H9 (cell line): ENCODE measurements around the gene NEGR1. TPM values are rescaled to one million over a fixed set of nuclear protein-coding genes. Genes with fewer than 3 reads are reported as not detected.

Source experiments
- DNase-seq: peaks from one replicate; pipeline ENCODE4 v3.0.0-alpha.2; 2017
- H2AFZ ChIP-seq: one replicate; pipeline ENCODE4 v1.6.1; 2013; ENCODE audit warnings: mild to moderate bottlenecking, low read length, control low read depth, moderate library complexity
- H2AK5ac ChIP-seq: 2 replicates; pipeline ENCODE4 v1.6.1; 2013; ENCODE audit warnings: low read length, control low read depth, mixed read lengths; ENCODE audit not compliant: insufficient read length
- H2BK120ac ChIP-seq: one replicate; pipeline ENCODE4 v1.6.1; 2013; ENCODE audit warnings: low read depth, mild to moderate bottlenecking, low read length, control low read depth, inconsistent platforms; ENCODE audit not compliant: poor library complexity, severe bottlenecking
- H2BK12ac ChIP-seq: 2 replicates; pipeline ENCODE4 v1.6.1; 2013; ENCODE audit warnings: low read length, control low read depth, mixed read lengths, low read depth; ENCODE audit not compliant: insufficient read length
- H2BK15ac ChIP-seq: 2 replicates; pipeline ENCODE4 v1.6.1; 2013; ENCODE audit warnings: low read depth, low read length, control low read depth
- H2BK20ac ChIP-seq: one replicate; pipeline ENCODE4 v1.6.1; 2013; ENCODE audit warnings: low read depth, mild to moderate bottlenecking, low read length, control low read depth, inconsistent platforms; ENCODE audit not compliant: poor library complexity, severe bottlenecking
- H2BK5ac ChIP-seq: 2 replicates; pipeline ENCODE4 v1.6.1; 2013; ENCODE audit warnings: low read length, control low read depth, mixed read lengths; ENCODE audit not compliant: insufficient read length
- H3K14ac ChIP-seq: 2 replicates; pipeline ENCODE4 v1.6.1; 2013; ENCODE audit warnings: low read length, control low read depth; ENCODE audit not compliant: insufficient read depth
- H3K18ac ChIP-seq: 2 replicates; pipeline ENCODE4 v1.6.1; 2013; ENCODE audit warnings: low read depth, mild to moderate bottlenecking, mixed read lengths, low read length, control low read depth; ENCODE audit not compliant: insufficient read length
- H3K23ac ChIP-seq: 2 replicates; pipeline ENCODE4 v1.6.1; 2013; ENCODE audit warnings: low read length, control low read depth, mixed read lengths, low read depth; ENCODE audit not compliant: insufficient read length
- H3K23me2 ChIP-seq: 2 replicates; pipeline ENCODE4 v1.6.1; 2013; ENCODE audit warnings: low read depth, mild to moderate bottlenecking, mixed read lengths, low read length, control low read depth; ENCODE audit not compliant: insufficient read length, poor library complexity, severe bottlenecking
- H3K27ac ChIP-seq: 2 replicates; pipeline ENCODE4 v1.5.1; 2013; ENCODE audit warnings: low read length, control low read depth, mixed read lengths, low read depth; ENCODE audit not compliant: insufficient read length
- H3K27me3 ChIP-seq: 2 replicates; pipeline ENCODE4 v1.6.1; 2013; ENCODE audit warnings: low read length, control low read depth, inconsistent platforms; ENCODE audit not compliant: insufficient read depth
- H3K4ac ChIP-seq: 2 replicates; pipeline ENCODE4 v1.6.1; 2013; ENCODE audit warnings: low read depth, mild to moderate bottlenecking, control low read depth, inconsistent platforms, low read length, moderate library complexity
- H3K4me1 ChIP-seq: 2 replicates; pipeline ENCODE4 v1.6.1; 2013; ENCODE audit warnings: low read length, control low read depth, inconsistent platforms; ENCODE audit not compliant: insufficient read depth
- H3K4me2 ChIP-seq: 2 replicates; pipeline ENCODE4 v1.6.1; 2013; ENCODE audit warnings: low read length, control low read depth, mixed read lengths; ENCODE audit not compliant: insufficient read length, insufficient read depth
- H3K56ac ChIP-seq: 2 replicates; pipeline ENCODE4 v1.6.1; 2013; ENCODE audit warnings: low read depth, mild to moderate bottlenecking, mixed read lengths, low read length, control low read depth; ENCODE audit not compliant: insufficient read length
- H3K79me1 ChIP-seq: 2 replicates; pipeline ENCODE4 v1.6.1; 2013; ENCODE audit warnings: low read depth, mild to moderate bottlenecking, moderate library complexity, low read length, control low read depth, inconsistent platforms; ENCODE audit not compliant: insufficient read depth, poor library complexity, severe bottlenecking
- H3K79me2 ChIP-seq: 2 replicates; pipeline ENCODE4 v1.6.1; 2013; ENCODE audit warnings: low read length, control low read depth, inconsistent platforms; ENCODE audit not compliant: insufficient read depth
- H3K9ac ChIP-seq: 2 replicates; pipeline ENCODE4 v1.6.1; 2013; ENCODE audit warnings: low read length, control low read depth, mixed read lengths; ENCODE audit not compliant: insufficient read length; ENCODE audit errors: extremely low read depth
- H3K9me3 ChIP-seq: one replicate; pipeline ENCODE4 v1.6.1; 2013; ENCODE audit warnings: low read depth, low read length, inconsistent platforms; ENCODE audit not compliant: control insufficient read depth
- H3T11ph ChIP-seq: one replicate; pipeline ENCODE4 v1.6.1; 2013; ENCODE audit warnings: mild to moderate bottlenecking, low read length, control low read depth, inconsistent platforms
- H4K20me1 ChIP-seq: one replicate; pipeline ENCODE4 v1.6.1; 2013; ENCODE audit not compliant: control insufficient read depth, insufficient read length, insufficient read depth
- H4K5ac ChIP-seq: 2 replicates; pipeline ENCODE4 v1.6.1; 2013; ENCODE audit warnings: low read depth, mild to moderate bottlenecking, mixed read lengths, low read length, control low read depth; ENCODE audit not compliant: insufficient read length
- H4K8ac ChIP-seq: replicated peaks from 2 replicates; pipeline ENCODE4 v1.6.1; 2013; ENCODE audit warnings: low read length, control low read depth, mixed read lengths, low read depth; ENCODE audit not compliant: insufficient read length
- H4K91ac ChIP-seq: 2 replicates; pipeline ENCODE4 v1.6.1; 2013; ENCODE audit warnings: low read depth, mild to moderate bottlenecking, moderate library complexity, mixed read lengths, low read length, control low read depth; ENCODE audit not compliant: insufficient read length
- H3K27ac Mint-ChIP-seq, 3 experiments: 2 replicates in 2 of 3; 3 replicates in 1 of 3; pipeline ENCODE4 v1.8.0; 2020 to 2021; ENCODE audit warnings: mixed read lengths in 3 of 3, mild to moderate bottlenecking in 1 of 3, moderate library complexity in 1 of 3
- H3K27me3 Mint-ChIP-seq: 2 replicates; pipeline ENCODE4 v1.8.0; 2021; ENCODE audit warnings: low read depth, mild to moderate bottlenecking, moderate library complexity, mixed read lengths
- H3K36me3 Mint-ChIP-seq, 3 experiments: 2 replicates in 2 of 3; 3 replicates in 1 of 3; pipeline ENCODE4 v1.8.0; 2020 to 2021; ENCODE audit warnings: low read depth in 3 of 3, mixed read lengths in 3 of 3; ENCODE audit not compliant: insufficient read depth in 1 of 3
- H3K4me1 Mint-ChIP-seq, 2 experiments: 2 replicates each; pipeline ENCODE4 v1.8.0; 2020; ENCODE audit warnings: mixed read lengths in 2 of 2
- H3K4me3 Mint-ChIP-seq, 2 experiments: 2 replicates in 1 of 2; 3 replicates in 1 of 2; pipeline ENCODE4 v1.8.0; 2020 to 2021; ENCODE audit warnings: mild to moderate bottlenecking in 2 of 2, mixed read lengths in 2 of 2, moderate library complexity in 1 of 2
- H3K9me3 Mint-ChIP-seq, 2 experiments: 2 replicates in 1 of 2; 3 replicates in 1 of 2; pipeline ENCODE4 v1.8.0; 2020; ENCODE audit warnings: mild to moderate bottlenecking in 2 of 2, mixed read lengths in 2 of 2, moderate library complexity in 1 of 2
- WGBS: extraction: QIAGEN DNeasy Blood & Tissue Kit; methylation state at CpG from one replicate; pipeline ENCODE4 v1.1.7; 2013; ENCODE audit warnings: missing lambda C conversion rate, low lambda C conversion rate, mixed read lengths; ENCODE audit not compliant: insufficient read length; ENCODE audit errors: extremely low coverage; 5-methylcytosine and 5-hydroxymethylcytosine counted together
- total RNA-seq: library from RNA; stranded (reverse); gene quantifications from 2 replicates; pipeline ENCODE4 v1.2.1, GENCODE V29; 2021
- TF ChIP-seq, protein P1 (sequence below): fragments of 200-600 bp; sonication (generic); conservative IDR thresholded peaks from 3 replicates; pipeline ENCODE4 v1.8.0; 2021; ENCODE audit warnings: antibody characterized with exemption, mild to moderate bottlenecking

The NEGR1 gene
- total RNA-seq, 1 experiment from 2014 or later: 0.13 TPM

DNA sequence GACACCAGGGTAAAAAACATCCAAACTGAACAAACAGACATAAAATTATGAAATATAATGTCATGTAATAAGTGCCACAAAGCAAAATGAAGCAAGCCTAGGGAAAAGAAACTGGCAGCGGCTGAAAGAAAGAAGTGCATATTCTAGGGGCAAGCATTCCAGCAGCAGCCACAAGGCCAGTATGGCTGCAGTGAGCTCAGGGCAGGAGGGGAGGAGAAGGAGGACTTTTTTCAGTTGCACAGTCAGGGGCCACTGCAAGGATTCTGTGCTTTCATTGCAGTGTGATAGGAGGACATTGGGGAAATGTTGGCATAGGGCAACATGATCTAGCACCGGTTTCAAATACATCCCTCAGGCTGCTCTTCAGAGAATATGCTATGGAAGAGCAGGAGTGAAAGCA, 263.8 kb downstream of the NEGR1 start:
- Histone ChIP-seq H3K9me3 (no peaks in the 10 kb centered on the region), H3K23ac (no peak overlapping the region), H3K27ac (no peak overlapping the region), H3K4ac (no peak overlapping the region), H2BK12ac (no peak overlapping the region), H4K91ac (no peak overlapping the region), H3K79me1 (no peaks in the 10 kb centered on the region), H4K8ac (no peak overlapping the region), H2BK120ac (no peak overlapping the region), H2BK5ac (no peak overlapping the region), H3K4me1 (peaks cover 2% of the 10 kb centered on the region; the same call in 1 of the 2 replicates), H2AK5ac (no peak overlapping the region), H3K23me2 (no peaks in the 10 kb centered on the region), H3K79me2 (no peaks in the 10 kb centered on the region), H3K9ac (no peak overlapping the region), H3T11ph (no peak overlapping the region), H2AFZ (no peak overlapping the region), H4K20me1 (no peaks in the 10 kb centered on the region), H3K4me2 (no peak overlapping the region), H3K27me3 (no peaks in the 10 kb centered on the region), H2BK15ac (no peak overlapping the region), H3K56ac (no peak overlapping the region), H4K5ac (no peak overlapping the region), H3K18ac (no peak overlapping the region), H3K14ac (no peak overlapping the region), H2BK20ac (no peak overlapping the region)
- Mint-ChIP-seq H3K27me3 (no peaks in the 10 kb centered on the region), H3K4me3 (no peak overlapping the region), H3K9me3 (no peaks in the 10 kb centered on the region), H3K27ac (peak overlapping the region in 2 of 3 experiments; percentile 35 to 36; a peak in 2 of 7 replicates), H3K4me1 (peaks cover 19 to 24% of the 10 kb centered on the region in 2 experiments), H3K36me3 (no peaks in the 10 kb centered on the region)
- TF ChIP-seq, protein P1, sequence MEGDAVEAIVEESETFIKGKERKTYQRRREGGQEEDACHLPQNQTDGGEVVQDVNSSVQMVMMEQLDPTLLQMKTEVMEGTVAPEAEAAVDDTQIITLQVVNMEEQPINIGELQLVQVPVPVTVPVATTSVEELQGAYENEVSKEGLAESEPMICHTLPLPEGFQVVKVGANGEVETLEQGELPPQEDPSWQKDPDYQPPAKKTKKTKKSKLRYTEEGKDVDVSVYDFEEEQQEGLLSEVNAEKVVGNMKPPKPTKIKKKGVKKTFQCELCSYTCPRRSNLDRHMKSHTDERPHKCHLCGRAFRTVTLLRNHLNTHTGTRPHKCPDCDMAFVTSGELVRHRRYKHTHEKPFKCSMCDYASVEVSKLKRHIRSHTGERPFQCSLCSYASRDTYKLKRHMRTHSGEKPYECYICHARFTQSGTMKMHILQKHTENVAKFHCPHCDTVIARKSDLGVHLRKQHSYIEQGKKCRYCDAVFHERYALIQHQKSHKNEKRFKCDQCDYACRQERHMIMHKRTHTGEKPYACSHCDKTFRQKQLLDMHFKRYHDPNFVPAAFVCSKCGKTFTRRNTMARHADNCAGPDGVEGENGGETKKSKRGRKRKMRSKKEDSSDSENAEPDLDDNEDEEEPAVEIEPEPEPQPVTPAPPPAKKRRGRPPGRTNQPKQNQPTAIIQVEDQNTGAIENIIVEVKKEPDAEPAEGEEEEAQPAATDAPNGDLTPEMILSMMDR: no peak
- DNase-seq: no peak
- WGBS: no CpG with 5 or more reads among the region's 2 CpGs
